ENCODE results near the gene FAM90A1. TPM values are rescaled to one million over a fixed set of nuclear protein-coding genes. Genes with fewer than 3 reads are reported as not detected.
"Not testable (repeated sequence)": the region's sequence is repeated elsewhere in the genome, so short reads cannot be mapped to it uniquely, and the experiment has no call there.

The FAM90A1 gene
- total and polyA plus RNA-seq, 5 experiments from 2014 or later = 0.22 TPM; not detected in 4

DNA sequence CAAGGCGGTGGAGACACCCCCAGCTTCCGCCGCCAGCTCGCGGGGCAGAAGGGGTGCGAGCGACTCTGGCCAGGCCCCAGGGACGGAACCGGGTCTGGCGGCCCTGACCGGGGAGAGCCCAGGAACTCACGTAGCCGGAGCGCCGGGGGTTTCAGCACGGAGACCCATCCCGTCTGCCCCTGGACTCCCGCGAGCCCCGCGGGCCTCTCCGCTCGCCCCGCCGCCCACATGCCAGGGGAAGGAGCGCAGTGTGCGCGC, 15.1 kb upstream of the FAM90A1 start:
- peak in 1 of 10 donors; percentile 13 for DNase-seq
- H3K27ac Mint-ChIP-seq = peak overlapping the region in 9 of 10 donors; percentile 71 to 99 (median 85)
- H3K9me3 Mint-ChIP-seq, H3K27me3 Mint-ChIP-seq, H3K36me3 Mint-ChIP-seq, POLR2A ChIA-PET: not testable (repeated sequence)
- H3K4me3 Mint-ChIP-seq = peak overlapping the region; percentile 80 to 99 (median 97)
- peak in 1 of 2 donors; percentile 16 for ATAC-seq
- peaks cover 3 to 15% (median 12%) of the 10 kb centered on the region in 4 donors for H3K4me1 Mint-ChIP-seq

DNA sequence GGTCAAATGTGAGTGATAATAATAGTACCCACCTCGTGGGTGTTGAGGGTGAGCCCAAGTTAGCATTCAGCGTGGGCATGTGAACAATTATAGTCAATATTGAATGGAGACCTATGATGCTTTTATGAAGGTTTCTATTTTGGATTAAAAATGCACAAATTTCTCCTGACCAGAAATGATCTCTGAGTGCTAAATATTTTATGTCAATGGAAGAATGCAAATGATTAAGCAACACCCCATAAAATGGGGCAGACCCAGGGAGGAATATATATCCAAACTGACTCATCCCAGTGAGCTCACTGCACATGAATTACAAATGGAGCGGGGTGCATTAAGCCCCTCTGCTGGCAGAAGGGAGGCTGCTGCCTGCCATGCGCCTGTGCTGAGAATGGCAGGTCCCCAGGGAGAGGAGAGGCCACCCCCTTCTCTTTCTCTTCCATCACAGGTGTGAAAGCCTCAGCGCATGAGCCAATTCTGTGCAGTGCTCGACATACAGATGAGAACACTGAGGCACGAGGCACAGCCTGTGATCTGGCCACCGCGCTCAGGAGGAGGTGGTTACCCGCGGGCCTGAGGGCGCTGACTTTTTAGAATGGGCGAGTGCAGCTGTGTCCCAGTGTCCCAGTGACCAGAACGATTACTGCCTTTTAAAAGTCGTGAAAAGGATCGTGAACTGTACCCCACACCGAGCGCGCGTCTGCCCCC, 14.7 kb upstream of the FAM90A1 start:
- ATAC-seq = not testable (repeated sequence)
- POLR2A ChIA-PET = interaction anchor here (0.6 kb wide), 1 partner anchor 234 kb away, joined by 3 read pairs; no protein-coding TSS in a partner anchor

DNA sequence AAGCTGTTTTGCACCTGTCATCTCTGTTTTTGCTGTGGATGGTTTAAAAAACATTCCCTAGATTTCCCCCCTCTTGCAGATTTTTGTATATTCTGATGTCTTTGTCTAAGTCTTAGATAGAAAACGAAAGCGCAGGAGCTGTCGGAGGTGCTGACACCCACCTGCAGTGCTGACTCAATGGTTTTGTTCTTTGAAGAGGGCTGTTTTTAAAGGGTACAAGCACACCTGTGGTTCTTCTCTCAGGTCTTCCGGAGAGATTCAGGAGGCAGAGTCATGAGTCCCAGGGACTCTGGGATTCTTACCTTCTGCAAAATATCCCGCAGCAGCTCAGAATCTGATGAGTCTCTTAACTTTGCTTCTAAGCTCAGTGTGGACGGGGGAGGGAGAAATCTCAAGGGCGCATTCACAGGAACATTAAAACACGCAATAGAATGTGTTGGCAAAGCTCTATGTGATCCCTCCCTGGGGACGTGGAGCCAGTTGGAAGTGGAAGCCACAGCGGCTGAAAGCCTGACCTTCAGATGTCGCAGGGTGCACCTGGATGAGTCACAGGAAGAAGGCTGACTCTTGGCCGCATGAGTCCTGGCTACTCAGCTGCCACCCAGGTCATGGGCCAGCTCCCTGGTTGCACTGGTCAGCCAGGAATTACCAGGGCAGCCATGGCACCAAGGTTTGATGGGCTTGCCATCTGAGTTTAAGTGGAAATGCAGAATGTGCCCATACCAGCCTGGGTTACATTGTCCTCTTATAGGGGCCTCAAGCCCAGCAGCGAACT, 13.1 kb upstream of the FAM90A1 start:
- H3K27me3 Mint-ChIP-seq, H3K9me3 Mint-ChIP-seq, ATAC-seq, POLR2A ChIA-PET, H3K36me3 Mint-ChIP-seq, DNase-seq: not testable (repeated sequence)
- peaks cover 3 to 21% (median 14%) of the 10 kb centered on the region in 4 donors for H3K4me1 Mint-ChIP-seq
- H3K27ac Mint-ChIP-seq = peak overlapping the region in 3 of 10 donors; percentile 1 to 71 (median 48)
- peak overlapping the region in 2 of 10 donors; percentile 4 to 52 for H3K4me3 Mint-ChIP-seq

More for the DNA sequence above, 14.7 kb upstream of the FAM90A1 start:
- peak in 6 of 10 donors; percentile 15 to 41 (median 22) for DNase-seq
- not testable (repeated sequence) for H3K9me3 Mint-ChIP-seq, H3K36me3 Mint-ChIP-seq, H3K27me3 Mint-ChIP-seq
- Mint-ChIP-seq H3K4me1 (peaks cover 3 to 19% (median 14%) of the 10 kb centered on the region in 4 donors), H3K27ac (peak overlapping the region; percentile 22 to 91 (median 84)), H3K4me3 (peak overlapping the region; percentile 80 to 99 (median 97))

DNA sequence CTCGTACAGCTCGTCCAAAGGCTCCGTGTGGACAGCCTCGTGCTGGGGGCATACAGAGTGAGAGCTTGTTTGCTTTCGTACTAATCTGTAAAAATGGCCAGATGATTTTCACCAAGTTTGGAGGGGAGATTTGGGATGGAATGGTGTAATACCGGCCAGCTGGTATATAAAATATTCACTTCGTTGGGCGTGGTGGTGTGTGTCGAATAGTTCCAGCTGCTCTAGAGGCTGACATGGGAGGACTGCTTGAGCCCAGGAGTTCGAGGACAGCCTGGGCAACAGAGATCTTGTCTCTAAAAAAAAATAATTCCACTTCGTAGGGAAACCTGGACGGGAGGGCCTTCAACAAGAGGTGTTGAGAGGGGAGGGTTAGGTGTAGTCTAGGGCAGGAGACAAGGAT, 9.6 kb upstream of the FAM90A1 start:
- H3K27ac Mint-ChIP-seq, H3K4me3 Mint-ChIP-seq, ATAC-seq, POLR2A ChIA-PET, H3K27me3 Mint-ChIP-seq, H3K9me3 Mint-ChIP-seq, DNase-seq, H3K36me3 Mint-ChIP-seq: not testable (repeated sequence)
- H3K4me1 Mint-ChIP-seq = peaks cover 4 to 14% (median 10%) of the 10 kb centered on the region in 4 donors

DNA sequence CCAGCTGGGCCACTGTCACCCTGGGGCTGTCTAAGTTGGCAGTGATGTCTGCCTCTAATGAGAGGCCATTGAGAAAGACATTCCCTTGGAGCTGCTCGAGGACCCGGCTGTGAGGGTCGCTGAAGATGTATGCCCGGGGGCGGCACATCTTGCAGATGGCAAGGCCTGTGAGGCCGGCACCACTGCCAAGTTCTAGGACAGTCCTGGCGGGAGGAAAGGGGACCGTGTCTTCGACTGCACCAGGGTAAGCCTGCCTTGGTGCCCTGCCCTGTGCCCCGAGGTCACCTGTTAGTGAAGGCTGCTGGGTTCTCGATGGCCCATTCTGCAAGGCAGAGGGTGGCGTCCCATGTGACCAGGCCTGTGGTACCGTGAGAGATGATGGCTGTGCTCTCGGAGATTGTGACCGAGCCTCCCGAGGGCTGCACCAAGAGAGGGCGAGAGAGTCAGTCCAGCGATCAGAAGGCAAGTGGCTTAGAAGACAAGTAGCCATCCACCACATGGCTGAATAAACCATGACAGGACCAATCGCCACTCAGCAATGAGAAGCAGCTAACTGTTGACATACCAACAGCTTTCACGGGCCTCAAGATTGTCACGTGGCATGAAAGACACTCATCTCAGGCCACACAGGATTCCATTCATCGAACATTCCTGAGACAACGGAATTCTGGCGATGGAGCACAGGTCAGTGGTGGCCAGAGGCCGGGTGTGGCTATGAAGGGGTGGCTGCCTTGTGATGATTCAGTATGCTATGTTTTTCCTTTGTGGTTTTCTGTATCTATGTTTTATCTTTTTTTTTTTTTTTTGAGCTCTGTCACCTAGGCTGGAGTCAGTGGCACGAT, 8.1 kb upstream of the FAM90A1 start:
- DNase-seq, H3K27me3 Mint-ChIP-seq, H3K36me3 Mint-ChIP-seq, H3K9me3 Mint-ChIP-seq, ATAC-seq, H3K4me3 Mint-ChIP-seq, POLR2A ChIA-PET: not testable (repeated sequence)
- H3K4me1 Mint-ChIP-seq = peaks cover 5 to 17% (median 14%) of the 10 kb centered on the region in 4 donors
- peak overlapping the region in 1 of 10 donors; percentile 53 for H3K27ac Mint-ChIP-seq

DNA sequence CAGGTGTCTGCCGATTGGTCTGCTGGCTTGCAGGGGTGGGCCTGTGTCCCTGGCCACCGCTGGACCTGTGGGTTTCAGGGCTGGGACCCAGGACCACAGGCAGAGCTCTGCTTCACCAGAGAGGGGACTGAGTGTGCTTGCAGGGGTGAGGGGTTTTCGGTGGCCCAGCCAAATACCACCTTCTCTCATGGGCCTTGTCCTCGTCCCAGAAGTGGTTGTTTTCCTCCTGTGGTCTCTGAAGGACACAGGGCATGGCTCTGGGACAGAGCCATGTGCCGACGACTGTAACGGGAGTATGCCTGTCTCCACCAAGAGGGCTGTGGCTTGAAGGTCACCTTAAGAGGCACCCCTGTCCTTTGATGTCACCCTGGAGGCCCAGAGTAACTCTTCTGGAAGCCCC, 7.3 kb upstream of the FAM90A1 start:
- POLR2A ChIA-PET, ATAC-seq, H3K9me3 Mint-ChIP-seq, H3K4me3 Mint-ChIP-seq, H3K27me3 Mint-ChIP-seq, H3K36me3 Mint-ChIP-seq, DNase-seq: not testable (repeated sequence)
- Mint-ChIP-seq H3K27ac (peak overlapping the region in 1 of 10 donors; percentile 15), H3K4me1 (peaks cover 5 to 17% (median 11%) of the 10 kb centered on the region in 4 donors)

DNA sequence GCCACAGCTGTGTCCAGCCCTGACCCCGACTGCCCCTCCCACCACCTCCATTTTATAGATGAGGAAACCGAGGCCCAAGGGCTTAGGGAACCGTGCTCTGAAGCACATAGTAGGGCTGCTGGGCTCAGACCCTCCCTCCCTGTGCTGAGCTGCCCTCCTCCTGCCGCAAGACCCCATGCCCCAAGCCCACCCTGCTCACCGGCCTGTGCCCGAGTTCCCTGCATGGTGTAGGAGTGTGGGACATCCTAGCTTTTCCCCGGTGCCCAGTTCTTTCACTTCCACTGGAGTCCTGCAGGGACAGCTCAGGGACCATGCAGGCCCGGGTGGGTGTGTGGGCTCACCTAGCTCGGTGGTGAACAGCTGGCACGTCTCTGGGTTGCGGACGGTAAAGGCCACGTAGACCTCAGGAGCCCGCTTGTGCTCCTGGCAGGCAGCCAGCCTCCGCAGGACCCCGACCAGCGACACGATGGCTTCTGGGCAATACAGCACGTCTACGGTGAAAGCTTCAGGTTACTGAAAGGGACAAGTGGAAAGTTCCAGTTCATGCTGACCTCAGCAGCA, 6.6 kb upstream of the FAM90A1 start:
- DNase-seq, H3K36me3 Mint-ChIP-seq, H3K27me3 Mint-ChIP-seq, POLR2A ChIA-PET, H3K4me3 Mint-ChIP-seq, H3K9me3 Mint-ChIP-seq, ATAC-seq, H3K27ac Mint-ChIP-seq: not testable (repeated sequence)
- H3K4me1 Mint-ChIP-seq = peaks cover 5 to 17% (median 11%) of the 10 kb centered on the region in 4 donors

GRCh38 chr12:8233300-8233855, 6.0 kb upstream of the FAM90A1 start:
- H3K36me3 Mint-ChIP-seq, POLR2A ChIA-PET, H3K4me3 Mint-ChIP-seq, H3K27ac Mint-ChIP-seq, H3K9me3 Mint-ChIP-seq, ATAC-seq, DNase-seq: not testable (repeated sequence)
- peaks cover 0 to 11% (median 0%) of the 10 kb centered on the region in 5 donors for H3K27me3 Mint-ChIP-seq
- H3K4me1 Mint-ChIP-seq = peaks cover 5 to 17% (median 11%) of the 10 kb centered on the region in 4 donors

DNA sequence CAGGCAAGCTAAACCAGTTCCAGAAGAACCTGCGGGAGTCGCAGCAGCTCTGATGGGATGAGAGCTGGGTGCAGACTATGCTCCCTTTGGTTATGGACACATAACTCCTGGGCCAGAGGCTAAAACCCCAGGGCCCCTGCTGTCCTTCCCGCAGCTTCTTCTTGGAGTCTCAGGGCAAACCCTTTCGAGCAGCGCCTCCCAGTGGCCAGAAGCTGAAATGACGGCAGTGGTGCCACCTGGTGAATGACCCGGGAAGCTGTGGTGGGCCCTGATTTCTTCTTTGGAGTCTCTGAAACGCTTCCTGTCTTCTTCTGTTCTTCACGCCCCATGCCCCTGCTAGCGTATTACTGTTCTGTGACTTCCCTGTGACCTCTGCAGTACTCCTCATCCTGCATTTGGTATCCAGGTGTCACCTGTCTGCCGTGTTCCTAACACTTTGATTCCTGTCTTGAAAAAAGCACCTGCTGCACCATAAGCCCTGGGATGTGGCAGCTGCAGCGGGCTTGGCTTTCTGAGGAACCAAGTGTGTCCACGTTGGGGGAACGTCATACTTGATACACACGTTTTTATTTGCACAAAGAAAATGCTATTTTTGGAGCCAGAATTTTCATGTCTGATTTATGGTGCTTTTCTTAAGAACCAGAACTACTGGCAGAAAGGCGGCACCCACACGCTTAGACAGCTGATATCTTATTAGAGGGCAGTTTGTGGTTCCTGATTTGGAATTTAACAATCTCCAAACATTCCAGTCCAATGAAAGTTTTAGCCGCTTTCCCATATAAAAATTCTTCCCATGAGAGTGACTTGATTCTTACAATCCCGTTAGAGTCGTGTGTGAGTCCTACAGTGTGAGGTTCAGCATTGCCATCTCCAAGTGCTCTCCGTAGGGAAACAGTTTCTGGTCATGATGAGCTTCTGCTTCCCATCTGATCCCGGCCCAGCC, 4.5 kb upstream of the FAM90A1 start:
- peaks cover 0 to 20% (median 0%) of the 10 kb centered on the region in 5 donors for H3K27me3 Mint-ChIP-seq
- peak; percentile 46 to 78 (median 72) for DNase-seq
- ATAC-seq, POLR2A ChIA-PET, H3K9me3 Mint-ChIP-seq, H3K36me3 Mint-ChIP-seq, H3K4me3 Mint-ChIP-seq: not testable (repeated sequence)
- H3K4me1 Mint-ChIP-seq = peaks cover 10 to 18% (median 11%) of the 10 kb centered on the region in 4 donors
- peak overlapping the region in 3 of 10 donors; percentile 24 to 66 (median 50) for H3K27ac Mint-ChIP-seq

DNA sequence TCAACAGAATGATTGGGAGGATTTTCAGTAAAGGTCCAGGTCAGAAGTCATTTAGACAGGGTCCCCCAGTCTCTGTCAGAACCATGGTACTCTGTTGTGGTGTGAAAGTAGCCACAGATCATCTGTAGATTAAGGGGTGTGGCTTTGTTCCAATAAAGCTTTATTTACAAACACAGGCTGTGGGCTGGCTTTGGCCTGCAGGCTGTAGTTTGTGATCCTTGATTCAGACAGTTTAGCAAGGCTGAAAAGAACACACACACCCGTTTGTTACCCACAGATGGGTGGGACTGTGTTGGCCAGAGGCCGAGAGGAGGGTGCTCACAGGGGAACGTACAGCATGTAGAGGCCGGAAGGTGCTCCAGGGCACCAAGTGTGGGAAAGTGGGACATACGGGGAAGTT, 3.6 kb upstream of the FAM90A1 start:
- peak overlapping the region in 1 of 10 donors; percentile 46 for H3K4me3 Mint-ChIP-seq
- H3K9me3 Mint-ChIP-seq, DNase-seq, POLR2A ChIA-PET, ATAC-seq, H3K36me3 Mint-ChIP-seq: not testable (repeated sequence)
- H3K4me1 Mint-ChIP-seq = peaks cover 10 to 18% (median 11%) of the 10 kb centered on the region in 4 donors
- peak overlapping the region in 1 of 10 donors; percentile 76 for H3K27ac Mint-ChIP-seq
- H3K27me3 Mint-ChIP-seq = peaks cover 0 to 27% (median 0%) of the 10 kb centered on the region in 5 donors

- DNase-seq, H3K27ac Mint-ChIP-seq, ATAC-seq, H3K4me3 Mint-ChIP-seq, H3K36me3 Mint-ChIP-seq, H3K9me3 Mint-ChIP-seq, POLR2A ChIA-PET: not testable (repeated sequence)
- Mint-ChIP-seq H3K4me1 (peaks cover 10 to 18% (median 11%) of the 10 kb centered on the region in 4 donors), H3K27me3 (peaks cover 0 to 27% (median 0%) of the 10 kb centered on the region in 5 donors)
These were observed 2.1 kb upstream of the FAM90A1 start for GRCh38 chr12:8229486-8229885.
